Measurements from ENCODE around the gene MAP3K1. TPM values are rescaled to one million over a fixed set of nuclear protein-coding genes. Genes with fewer than 3 reads are reported as not detected.

The MAP3K1 gene
- total RNA-seq, 1 experiment from 2014 or later: 8.5 TPM

GRCh38 chr5:56786346-56786745 lies 29.0 kb upstream of the MAP3K1 start (continued):
- TF ChIP-seq ATF3 (IDR thresholded peaks at IDR 0.05) (no peak), EZH2phosphoT487 (IDR thresholded peaks at IDR 0.05; ENCODE audit: borderline replicate concordance) (no peak), TCF7L2 (IDR thresholded peaks at IDR 0.05; ENCODE audit: borderline replicate concordance, extremely low read depth, insufficient read depth, insufficient read length) (no peak)

- BruUV-seq (replicated peaks): no TSS peak
- ATAC-seq: no peak
These were observed 24.0 kb upstream of the MAP3K1 start for GRCh38 chr5:56791396-56791795.

GRCh38 chr5:56798521-56798920 lies 16.8 kb upstream of the MAP3K1 start:
- ChIA-PET POLR2A (no interaction called here), CTCF (no interaction called here), RAD21 (ENCODE audit: low non-redundant PET in 1 of 2, low total read pairs in 2 of 2, uncharacterized antibody in 2 of 2, unreplicated experiment in 2 of 2) (no interaction called here)
- H3K4me2 ChIP-seq (ENCODE audit: low read length): no peak overlapping the region
- no peaks in the 10 kb centered on the region for H3K9me2 ChIP-seq (ENCODE audit: insufficient read depth)
- intact Hi-C loops (cut with micrococcal nuclease): no loop called here
- ATAC-seq (no peak), DNase-seq (ENCODE audit: low read depth, low spot score) (no peak)
- no peaks in the 10 kb centered on the region for H3K4me1 ChIP-seq (ENCODE audit: control insufficient read depth in 1 of 2, insufficient read depth in 2 of 2, low read length in 2 of 2)
- H3K27ac ChIP-seq (ENCODE audit: low read depth, low read length): no peak overlapping the region
- no TSS peak for BruUV-seq (replicated peaks)
- no peaks in the 10 kb centered on the region for H3K9me3 ChIP-seq (ENCODE audit: control insufficient read depth in 1 of 2, insufficient read depth in 1 of 2, low read depth in 1 of 2, low read length in 2 of 2)
- H3K9ac ChIP-seq (ENCODE audit: low read length): no peak overlapping the region
- TF ChIP-seq SRF (IDR thresholded peaks at IDR 0.05; ENCODE audit: low read depth) (no peak), FOSL1 (IDR thresholded peaks at IDR 0.05; ENCODE audit: low read depth) (no peak), SIN3A (IDR thresholded peaks at IDR 0.05; ENCODE audit: low read depth) (no peak), JUND (IDR thresholded peaks at IDR 0.05) (no peak), REST (IDR thresholded peaks at IDR 0.05; ENCODE audit: low read depth) (no peak)
- no peaks in the 10 kb centered on the region for H3K79me2 ChIP-seq (ENCODE audit: insufficient read depth, low read length)
- H3K27me3 ChIP-seq (ENCODE audit: insufficient read depth, low read length): no peaks in the 10 kb centered on the region
- H4K20me1 ChIP-seq (ENCODE audit: insufficient read depth): no peaks in the 10 kb centered on the region
- H2AFZ ChIP-seq (ENCODE audit: low read depth, low read length, poor library complexity, severe bottlenecking): no peak overlapping the region
- H3K4me3 ChIP-seq (replicated peaks in 1 of 2; ENCODE audit: low read depth in 1 of 2, low read length in 2 of 2): no peak overlapping the region
- H3K36me3 ChIP-seq (ENCODE audit: control insufficient read depth in 1 of 2, insufficient read depth in 2 of 2, low read length in 2 of 2): no peaks in the 10 kb centered on the region

More at GRCh38 chr5:56791396-56791795, 24.0 kb upstream of the MAP3K1 start:
- no peak for TF ChIP-seq FOSL1 (IDR thresholded peaks at IDR 0.05; ENCODE audit: low read depth)
- TF ChIP-seq POLR2AphosphoS5 (IDR thresholded peaks at IDR 0.05; ENCODE audit: low read depth, low read length): no peak
- no peak for TF ChIP-seq EGR1 (IDR thresholded peaks at IDR 0.05; ENCODE audit: low read depth)
- TF ChIP-seq SP1 (IDR thresholded peaks at IDR 0.05; ENCODE audit: low read depth): no peak
- no peak for TF ChIP-seq CBX3 (IDR thresholded peaks at IDR 0.05; ENCODE audit: low read depth)
- TF ChIP-seq SIN3A (IDR thresholded peaks at IDR 0.05; ENCODE audit: low read depth): no peak
- TF ChIP-seq ELF1 (IDR thresholded peaks at IDR 0.05; ENCODE audit: borderline replicate concordance, low read depth): no peak
- no peak for TF ChIP-seq TCF7L2 (IDR thresholded peaks at IDR 0.05; ENCODE audit: borderline replicate concordance, extremely low read depth, insufficient read depth, insufficient read length)
- no peak for TF ChIP-seq ATF3 (IDR thresholded peaks at IDR 0.05)
- no peak for TF ChIP-seq EZH2phosphoT487 (IDR thresholded peaks at IDR 0.05; ENCODE audit: borderline replicate concordance)
- no peaks in the 10 kb centered on the region for H3K79me2 ChIP-seq (ENCODE audit: insufficient read depth, low read length)
- RAD21 ChIA-PET (ENCODE audit: low non-redundant PET in 1 of 2, low total read pairs in 2 of 2, uncharacterized antibody in 2 of 2, unreplicated experiment in 2 of 2): no interaction called here
- H3K9me2 ChIP-seq (ENCODE audit: insufficient read depth): no peaks in the 10 kb centered on the region
- no peak overlapping the region for H3K27ac ChIP-seq (ENCODE audit: low read depth, low read length)
- no peaks in the 10 kb centered on the region for H4K20me1 ChIP-seq (ENCODE audit: insufficient read depth)
- H3K4me3 ChIP-seq (replicated peaks in 1 of 2; ENCODE audit: low read depth in 1 of 2, low read length in 2 of 2): no peak overlapping the region
- CTCF ChIA-PET: no interaction called here
- no peaks in the 10 kb centered on the region for H3K27me3 ChIP-seq (ENCODE audit: insufficient read depth, low read length)
- H3K9ac ChIP-seq (ENCODE audit: low read length): no peak overlapping the region
- H2AFZ ChIP-seq (ENCODE audit: low read depth, low read length, poor library complexity, severe bottlenecking): no peak overlapping the region
- no peaks in the 10 kb centered on the region for H3K36me3 ChIP-seq (ENCODE audit: control insufficient read depth in 1 of 2, insufficient read depth in 2 of 2, low read length in 2 of 2)
- no peaks in the 10 kb centered on the region for H3K9me3 ChIP-seq (ENCODE audit: control insufficient read depth in 1 of 2, insufficient read depth in 1 of 2, low read depth in 1 of 2, low read length in 2 of 2)
- no peaks in the 10 kb centered on the region for H3K4me1 ChIP-seq (ENCODE audit: control insufficient read depth in 1 of 2, insufficient read depth in 2 of 2, low read length in 2 of 2)
- intact Hi-C loops (cut with micrococcal nuclease): no loop called here
- H3K4me2 ChIP-seq (ENCODE audit: low read length): no peak overlapping the region
- POLR2A ChIA-PET: no interaction called here
- no peak for DNase-seq (ENCODE audit: low read depth, low spot score)
